Measurements from ENCODE around the gene ATIC. TPM values are rescaled to one million over a fixed set of nuclear protein-coding genes. Genes with fewer than 3 reads are reported as not detected.

ATIC gene
- total RNA-seq, 1 donor from 2014 or later = 77.7 TPM

GRCh38 chr2:215338883-215339679, 27.2 kb downstream of the ATIC start:
- TF ChIP-seq, protein P1, sequence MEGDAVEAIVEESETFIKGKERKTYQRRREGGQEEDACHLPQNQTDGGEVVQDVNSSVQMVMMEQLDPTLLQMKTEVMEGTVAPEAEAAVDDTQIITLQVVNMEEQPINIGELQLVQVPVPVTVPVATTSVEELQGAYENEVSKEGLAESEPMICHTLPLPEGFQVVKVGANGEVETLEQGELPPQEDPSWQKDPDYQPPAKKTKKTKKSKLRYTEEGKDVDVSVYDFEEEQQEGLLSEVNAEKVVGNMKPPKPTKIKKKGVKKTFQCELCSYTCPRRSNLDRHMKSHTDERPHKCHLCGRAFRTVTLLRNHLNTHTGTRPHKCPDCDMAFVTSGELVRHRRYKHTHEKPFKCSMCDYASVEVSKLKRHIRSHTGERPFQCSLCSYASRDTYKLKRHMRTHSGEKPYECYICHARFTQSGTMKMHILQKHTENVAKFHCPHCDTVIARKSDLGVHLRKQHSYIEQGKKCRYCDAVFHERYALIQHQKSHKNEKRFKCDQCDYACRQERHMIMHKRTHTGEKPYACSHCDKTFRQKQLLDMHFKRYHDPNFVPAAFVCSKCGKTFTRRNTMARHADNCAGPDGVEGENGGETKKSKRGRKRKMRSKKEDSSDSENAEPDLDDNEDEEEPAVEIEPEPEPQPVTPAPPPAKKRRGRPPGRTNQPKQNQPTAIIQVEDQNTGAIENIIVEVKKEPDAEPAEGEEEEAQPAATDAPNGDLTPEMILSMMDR (IDR thresholded peaks at IDR 0.05) = no peak
- no peaks in the 10 kb centered on the region for H3K9me3 Mint-ChIP-seq (ENCODE audit: low read depth)
- H3K27me3 Mint-ChIP-seq (ENCODE audit: low read depth) = no peaks in the 10 kb centered on the region
- no peak overlapping the region for H3K4me3 Mint-ChIP-seq (ENCODE audit: unreplicated experiment)
- peaks cover 30% of the 10 kb centered on the region for H3K36me3 Mint-ChIP-seq (ENCODE audit: low read depth)
- DNase-seq (ENCODE audit: low spot score) = no peak
- H3K27ac Mint-ChIP-seq (ENCODE audit: unreplicated experiment) = no peak overlapping the region
- H3K4me1 Mint-ChIP-seq (ENCODE audit: low read depth) = peaks cover 5% of the 10 kb centered on the region

DNA sequence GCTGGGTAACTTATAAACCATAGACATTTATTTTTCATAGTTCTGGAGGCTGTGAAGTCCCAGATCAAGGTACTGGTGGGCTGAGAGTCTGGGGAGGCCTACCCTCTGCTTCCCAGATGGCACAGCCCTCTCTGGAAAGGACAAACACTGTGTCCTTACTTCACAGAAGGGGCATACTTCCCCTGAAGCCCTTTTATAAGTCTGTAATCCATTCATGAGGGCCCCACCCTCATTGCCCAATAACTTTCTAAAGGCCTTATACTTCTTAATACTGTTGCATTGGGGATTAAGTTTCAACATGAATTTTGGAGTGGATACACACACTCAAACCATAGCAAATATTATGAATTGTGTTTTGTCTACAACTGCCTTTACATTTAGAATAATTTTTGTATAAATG, 36.0 kb downstream of the ATIC start:
- no peaks in the 10 kb centered on the region for H3K9me3 Mint-ChIP-seq (ENCODE audit: low read depth)
- H3K27ac Mint-ChIP-seq (ENCODE audit: unreplicated experiment) = no peak overlapping the region
- no peak for DNase-seq (ENCODE audit: low spot score)
- peaks cover 6% of the 10 kb centered on the region for H3K4me1 Mint-ChIP-seq (ENCODE audit: low read depth)
- TF ChIP-seq, protein P1 (IDR thresholded peaks at IDR 0.05) = no peak
- H3K4me3 Mint-ChIP-seq (ENCODE audit: unreplicated experiment) = no peak overlapping the region
- H3K27me3 Mint-ChIP-seq (ENCODE audit: low read depth) = no peaks in the 10 kb centered on the region
- H3K36me3 Mint-ChIP-seq (ENCODE audit: low read depth) = peaks cover 36% of the 10 kb centered on the region

DNA sequence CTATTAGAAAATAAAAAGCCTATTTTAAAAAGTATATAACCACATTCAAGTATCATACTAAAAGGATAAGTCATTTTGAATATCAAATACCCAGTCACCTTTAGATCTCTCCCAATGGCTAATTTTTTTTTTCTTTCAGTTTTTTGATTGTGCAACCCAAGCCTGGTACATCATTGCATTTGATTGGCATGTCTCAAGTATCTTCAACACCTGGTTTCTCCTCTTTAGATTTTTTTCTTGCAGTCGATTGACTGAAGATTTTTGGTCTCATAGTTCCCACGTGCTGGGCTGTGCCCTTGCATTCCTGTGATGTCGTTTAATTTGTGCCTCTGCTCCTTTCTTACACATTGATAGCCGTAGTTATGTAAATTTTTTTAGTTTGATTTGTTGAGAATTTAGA, 40.7 kb downstream of the ATIC start:
- no peaks in the 10 kb centered on the region for H3K9me3 Mint-ChIP-seq (ENCODE audit: low read depth)
- H3K27ac Mint-ChIP-seq (ENCODE audit: unreplicated experiment) = peak overlapping the region; percentile 43
- H3K4me3 Mint-ChIP-seq (ENCODE audit: unreplicated experiment) = no peak overlapping the region
- TF ChIP-seq, protein P1 (IDR thresholded peaks at IDR 0.05) = no peak
- peaks cover 34% of the 10 kb centered on the region for H3K4me1 Mint-ChIP-seq (ENCODE audit: low read depth)
- H3K36me3 Mint-ChIP-seq (ENCODE audit: low read depth) = peaks cover 17% of the 10 kb centered on the region
- DNase-seq (ENCODE audit: low spot score) = no peak
- H3K27me3 Mint-ChIP-seq (ENCODE audit: low read depth) = no peaks in the 10 kb centered on the region

DNA sequence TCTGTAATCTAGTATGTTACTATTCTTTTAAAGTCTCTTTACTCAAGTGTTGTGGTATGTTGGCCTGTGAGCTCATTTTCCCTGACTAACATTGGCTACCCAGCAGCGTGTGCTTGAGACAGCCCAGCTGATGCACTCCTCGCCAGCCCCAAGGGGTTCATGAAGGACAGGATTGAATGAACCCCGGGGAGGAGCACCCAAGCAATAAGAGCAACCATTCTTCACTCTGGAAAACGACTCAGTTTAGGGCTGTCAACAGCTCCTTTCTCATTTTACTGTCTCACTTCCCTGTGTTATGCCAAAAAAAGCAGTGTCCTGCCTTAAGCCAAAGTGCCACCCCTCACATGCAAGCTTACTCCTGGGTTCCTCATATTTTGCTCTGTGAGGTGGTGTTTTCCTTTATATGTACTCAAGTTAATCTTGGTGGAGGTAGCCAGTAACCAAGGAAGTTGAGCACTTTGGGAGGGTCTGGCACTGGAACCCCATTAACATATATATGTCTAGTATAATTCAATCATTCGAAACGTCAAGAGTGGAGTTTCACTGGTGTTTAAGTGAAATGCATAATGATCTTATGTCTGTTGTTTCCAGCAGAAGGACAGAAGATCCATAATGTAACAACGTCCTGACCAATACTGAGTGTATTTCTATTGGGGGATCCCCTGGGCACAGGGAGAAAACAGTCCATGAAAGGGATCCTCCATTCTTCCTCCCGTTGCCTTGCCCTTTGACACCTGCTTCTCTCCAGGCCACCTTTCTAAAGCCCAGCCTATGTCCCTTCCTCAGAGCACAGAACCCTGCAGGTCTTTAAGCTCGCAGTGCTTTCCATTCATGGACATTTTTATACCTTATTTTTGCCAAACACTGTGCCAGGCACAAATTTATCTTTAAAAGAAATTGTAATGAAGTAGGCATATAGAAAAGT, 43.2 kb downstream of the ATIC start:
- peaks cover 50% of the 10 kb centered on the region for H3K4me1 Mint-ChIP-seq (ENCODE audit: low read depth)
- H3K36me3 Mint-ChIP-seq (ENCODE audit: low read depth) = peaks cover 9% of the 10 kb centered on the region
- no peaks in the 10 kb centered on the region for H3K9me3 Mint-ChIP-seq (ENCODE audit: low read depth)
- TF ChIP-seq, protein P1 (IDR thresholded peaks at IDR 0.05) = no peak
- no peak for DNase-seq (ENCODE audit: low spot score)
- no peak overlapping the region for H3K4me3 Mint-ChIP-seq (ENCODE audit: unreplicated experiment)
- peak overlapping the region; percentile 86 for H3K27ac Mint-ChIP-seq (ENCODE audit: unreplicated experiment)
- no peaks in the 10 kb centered on the region for H3K27me3 Mint-ChIP-seq (ENCODE audit: low read depth)

GRCh38 chr2:215355801-215356200, 43.9 kb downstream of the ATIC start:
- peaks cover 13% of the 10 kb centered on the region for H3K36me3 Mint-ChIP-seq (ENCODE audit: low read depth)
- H3K4me3 Mint-ChIP-seq (ENCODE audit: unreplicated experiment) = no peak overlapping the region
- no peak overlapping the region for H3K27ac Mint-ChIP-seq (ENCODE audit: unreplicated experiment)
- H3K9me3 Mint-ChIP-seq (ENCODE audit: low read depth) = no peaks in the 10 kb centered on the region
- peaks cover 56% of the 10 kb centered on the region for H3K4me1 Mint-ChIP-seq (ENCODE audit: low read depth)
- H3K27me3 Mint-ChIP-seq (ENCODE audit: low read depth) = no peaks in the 10 kb centered on the region
- TF ChIP-seq, protein P1 (IDR thresholded peaks at IDR 0.05) = no peak
- DNase-seq (ENCODE audit: low spot score) = no peak
